NCI-H510A treated with DMSO at 0.1 percent for 48 hours (cell line): ENCODE results near the gene CCDC73.
A peak's percentile ranks its signal among the peaks of the same experiment; 100 is the strongest.

Experiments
- DNase-seq: peaks from one replicate; lab custom pipeline; 2025; lab: John Stamatoyannopoulos, UW

Gene CCDC73

DNA sequence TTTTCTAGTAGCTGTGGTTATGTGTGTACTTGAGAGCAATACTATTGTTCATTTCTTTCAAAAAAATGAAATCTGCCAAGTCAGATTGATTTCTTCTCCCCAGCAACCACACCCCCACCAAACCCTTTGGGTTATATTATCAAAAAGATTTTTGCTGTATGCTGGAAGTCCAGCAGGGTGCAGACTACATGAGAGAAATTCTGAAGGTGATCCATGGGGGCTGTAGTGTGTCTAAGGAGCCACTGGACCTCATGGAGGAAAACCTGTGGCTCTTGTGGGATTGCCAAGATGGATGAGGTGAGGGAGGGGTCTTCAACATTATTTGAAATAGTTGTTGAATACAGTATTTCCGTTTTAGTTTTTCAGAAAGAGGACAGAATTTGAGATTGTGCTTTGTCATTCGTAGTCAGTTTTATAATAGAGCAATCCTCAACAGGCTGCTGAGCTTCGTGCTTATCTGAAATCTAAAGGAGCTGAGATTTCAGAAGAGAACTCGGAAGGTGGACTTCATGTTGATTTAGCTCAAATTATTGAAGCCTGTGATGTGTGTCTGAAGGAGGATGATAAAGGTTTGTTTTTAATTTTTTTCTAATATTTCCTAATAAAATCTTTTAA lies 207.8 kb downstream of the CCDC73 start:
- DNase-seq: no peak

GRCh38 chr11:32584921-32585320 lies 209.5 kb downstream of the CCDC73 start:
- no peak for DNase-seq

GRCh38 chr11:32583459-32584271 lies 210.8 kb downstream of the CCDC73 start, which contains the start of gene EIF3M:
EIF3M (plus strand) TSS chr11:32583831; CDS start chr11:32583888, 57 bp downstream.
- peak; percentile 72 for DNase-seq

- no peak for DNase-seq
Observed at GRCh38 chr11:32581556-32581955, 212.9 kb downstream of the CCDC73 start.

DNA sequence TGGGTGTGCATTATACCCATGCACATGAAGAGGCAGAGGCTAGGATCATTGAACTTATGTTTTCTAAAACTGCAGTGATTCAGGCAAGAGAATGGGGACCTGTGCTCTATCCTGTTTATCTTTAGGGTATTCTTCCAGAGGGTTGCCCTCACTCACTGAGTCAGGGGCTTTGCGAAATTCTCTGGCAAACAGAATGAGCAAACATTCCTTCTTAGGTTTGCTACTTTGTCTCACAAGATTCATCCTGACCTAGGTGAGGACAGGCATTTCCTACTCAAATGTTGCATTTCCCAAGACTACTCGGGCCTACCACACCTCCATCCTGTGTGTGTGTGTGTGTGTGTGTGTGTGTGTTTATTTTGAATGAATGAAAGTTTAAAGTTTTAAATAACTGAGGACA lies 213.5 kb downstream of the CCDC73 start:
- DNase-seq: no peak

DNA sequence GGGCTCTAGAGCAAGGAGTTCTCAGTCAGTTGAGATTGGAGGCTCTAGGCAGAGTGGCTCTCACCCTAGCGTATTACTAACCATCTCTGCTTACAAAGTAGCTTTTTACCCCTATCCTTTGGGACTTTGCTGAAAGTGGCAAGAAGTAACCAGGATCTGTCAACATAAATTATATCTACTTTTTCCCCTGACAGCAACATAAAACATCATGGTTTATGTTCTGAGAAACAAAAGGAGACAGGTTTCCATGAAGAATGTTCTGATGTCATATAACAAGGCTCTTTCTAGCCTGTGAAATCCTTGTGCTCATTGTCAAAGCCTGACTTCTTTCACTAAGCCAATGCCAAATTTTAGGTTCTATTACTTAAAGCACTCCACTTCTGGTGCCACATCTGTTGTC lies 218.0 kb downstream of the CCDC73 start:
- no peak for DNase-seq

GRCh38 chr11:32575070-32575469 lies 219.4 kb downstream of the CCDC73 start:
- DNase-seq: no peak

GRCh38 chr11:32574421-32574820 lies 220.0 kb downstream of the CCDC73 start:
- DNase-seq: no peak

DNA sequence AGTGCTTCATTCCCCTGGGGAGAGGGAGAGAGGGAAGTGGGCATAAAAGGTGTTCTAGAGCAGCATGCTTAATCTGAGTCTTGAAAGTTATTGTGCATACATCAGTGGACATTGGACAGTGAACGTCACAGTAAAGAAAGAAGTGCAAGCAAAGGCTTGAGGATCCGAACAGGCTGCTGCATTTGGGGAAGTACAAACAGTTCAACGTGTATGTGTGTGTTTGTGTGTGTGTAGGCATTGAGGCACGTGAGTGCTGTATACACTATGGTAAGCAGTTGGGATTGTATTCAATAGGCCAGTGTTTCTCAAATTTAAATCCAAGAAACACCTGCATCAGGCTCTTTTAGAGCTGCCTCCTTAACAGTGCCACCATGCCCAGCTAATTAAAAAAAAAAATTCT lies 221.2 kb downstream of the CCDC73 start:
- no peak for DNase-seq

DNA sequence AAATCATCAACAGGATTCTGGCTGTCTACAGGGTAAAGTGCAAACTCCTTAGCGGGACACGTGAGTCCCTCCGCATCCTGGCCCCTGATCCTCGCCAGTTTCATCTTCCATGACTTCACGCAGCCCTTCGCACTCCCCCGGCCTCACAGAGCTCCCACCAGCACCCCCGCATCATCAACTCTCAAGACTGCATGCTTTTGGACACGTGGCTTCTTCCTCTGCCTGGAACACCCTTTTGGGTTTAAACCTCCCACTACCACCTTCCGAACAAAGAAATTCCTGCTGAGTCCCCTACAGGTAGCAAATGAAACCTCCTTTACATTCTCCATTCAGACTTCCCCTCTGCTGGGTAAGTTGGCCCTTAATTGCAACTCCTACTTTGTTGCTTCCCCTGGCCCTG lies 223.4 kb downstream of the CCDC73 start:
- DNase-seq: no peak

DNA sequence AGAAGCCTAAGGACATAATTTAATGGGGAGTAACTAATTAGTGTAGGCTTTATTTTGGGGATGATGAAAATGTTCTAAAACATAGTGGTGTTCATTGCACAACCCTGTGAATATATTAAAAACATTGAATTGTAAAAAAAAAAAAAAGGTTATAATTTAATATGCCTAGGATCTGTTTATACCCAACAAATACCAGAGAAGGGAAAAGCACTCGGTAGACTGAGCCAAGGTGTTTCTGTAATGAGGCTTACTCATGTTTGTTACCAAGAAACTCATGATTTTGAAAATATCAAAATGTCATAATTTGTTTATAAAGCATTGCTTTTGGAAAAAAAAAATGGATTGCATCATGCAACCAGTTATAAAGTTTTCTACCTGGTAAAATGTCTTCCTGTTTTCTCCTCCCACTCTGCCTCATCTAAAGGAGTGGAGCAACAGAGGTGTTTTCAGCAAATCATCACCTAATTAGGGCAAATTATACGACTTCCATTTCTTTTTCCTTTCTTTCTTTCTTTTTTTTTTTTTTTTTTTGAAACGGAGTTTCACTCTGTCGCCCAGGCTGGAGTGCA lies 225.1 kb downstream of the CCDC73 start:
- no peak for DNase-seq

DNA sequence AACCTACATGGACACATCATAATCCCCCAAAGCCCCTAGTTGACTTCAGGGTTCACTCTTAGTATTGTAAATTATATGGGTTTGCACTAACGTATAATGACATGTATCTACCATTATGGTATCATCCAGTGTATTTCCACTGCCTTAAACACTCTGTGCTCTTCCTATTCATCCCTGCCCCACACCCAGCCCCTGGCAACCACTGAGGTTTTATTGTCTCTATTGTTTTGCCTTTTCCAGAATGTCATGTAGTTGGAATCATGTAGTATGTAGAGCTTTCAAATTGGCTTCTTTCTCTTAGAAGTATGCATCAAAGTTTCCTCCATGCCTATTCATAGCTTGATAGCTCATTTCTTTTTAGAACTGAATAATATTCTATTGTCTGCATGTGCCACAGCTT lies 227.3 kb downstream of the CCDC73 start:
- DNase-seq: no peak

GRCh38 chr11:32566517-32566916 lies 227.9 kb downstream of the CCDC73 start:
- DNase-seq: no peak

GRCh38 chr11:32563600-32563959 lies 230.9 kb downstream of the CCDC73 start:
- DNase-seq: no peak

- DNase-seq: no peak
Observed at GRCh38 chr11:32562839-32563599, 231.4 kb downstream of the CCDC73 start.

GRCh38 chr11:32561835-32562234 lies 232.6 kb downstream of the CCDC73 start:
- DNase-seq: no peak

GRCh38 chr11:32555895-32556294 lies 238.6 kb downstream of the CCDC73 start:
- no peak for DNase-seq

GRCh38 chr11:32555091-32555490 lies 239.4 kb downstream of the CCDC73 start:
- DNase-seq: no peak
